HepG2 (cell line): ENCODE results near the gene TTLL12. TPM values are rescaled to one million over a fixed set of nuclear protein-coding genes. Genes with fewer than 3 reads are reported as not detected.

Experiments
- ATAC-seq: fragments of 200-7000 bp; cut with Tn5 transposase; 3 replicates; pipeline ENCODE4 v1.9.1; 2020; ENCODE audit warnings: mild to moderate bottlenecking, moderate library complexity
- BruUV-seq: library from RNA; stranded (reverse); fragments of 400-500 nt; replicated peaks from 2 replicates; lab custom pipeline; 2021; lab: Mats Ljungman, UMichigan
- CTCF ChIA-PET: fragments of 300-600 bp; formaldehyde crosslinking; extraction: SDS; loops from one replicate; lab custom pipeline; 2021; ENCODE audit warnings: low total read pairs, inconsistent platforms, low intra/inter-chr PET ratio; lab: Yijun Ruan, JAX
- POLR2A ChIA-PET: fragments of 350-600 bp; sonication (Branson Sonifier 250); formaldehyde crosslinking; loops from one replicate; lab custom pipeline; 2020; ENCODE audit warnings: antibody characterized with exemption, inconsistent platforms; lab: Yijun Ruan, JAX
- DNase-seq: peaks from one replicate; pipeline ENCODE4 v3.0.0-alpha.2; 2015; ENCODE audit warnings: low spot score
- FAIRE-seq: peaks from 3 replicates; lab custom pipeline; 2011; peaks lifted over from hg19 to GRCh38; lab: Jason Lieb, UNC
- H2AFZ ChIP-seq: one replicate; pipeline ENCODE4 v1.6.1; 2011; ENCODE audit warnings: low read length, inconsistent platforms
- H3K27ac ChIP-seq: fragments of 300-600 bp; 3 replicates; pipeline ENCODE4 v1.8.0; 2011; ENCODE audit warnings: mixed run types, mild to moderate bottlenecking, mixed read lengths, low read length, inconsistent platforms; ENCODE audit not compliant: insufficient read depth; ENCODE audit errors: extremely low read length
- H3K27me3 ChIP-seq, 2 experiments: fragments of 200-600 bp in 1 of 2; 2 replicates in 1 of 2; 3 replicates in 1 of 2; pipeline versions ENCODE4 v1.6.0 to v1.8.0; 2011; ENCODE audit warnings: low read length in 2 of 2, mild to moderate bottlenecking in 2 of 2, moderate library complexity in 2 of 2, inconsistent platforms in 1 of 2; ENCODE audit not compliant: insufficient read depth in 2 of 2, control insufficient read depth in 1 of 2
- H3K36me3 ChIP-seq, 2 experiments: fragments of 200-600 bp in 1 of 2; replicated peaks in 1 of 2; 2 replicates in 1 of 2; 3 replicates in 1 of 2; pipeline versions ENCODE4 v1.5.1 to v1.8.0; 2011; ENCODE audit warnings: low read length in 2 of 2, inconsistent platforms in 1 of 2; ENCODE audit not compliant: insufficient read depth in 2 of 2, control insufficient read depth in 1 of 2
- H3K4me1 ChIP-seq: 2 replicates; pipeline ENCODE4 v1.5.1; 2012; ENCODE audit warnings: low read length, inconsistent platforms; ENCODE audit not compliant: insufficient read depth
- H3K4me2 ChIP-seq: 2 replicates; pipeline ENCODE4 v1.6.0; 2011; ENCODE audit warnings: low read depth, low read length, inconsistent platforms
- H3K4me3 ChIP-seq, 3 experiments: fragments of 200-600 bp in 1 of 3; sonication (generic), shearing (Covaris generic) in 1 of 3; replicated peaks in 1 of 3; 2 replicates each; pipeline ENCODE4 v1.5.1; 2011 to 2016; ENCODE audit warnings: low read length in 3 of 3, inconsistent platforms in 2 of 3, low read depth in 2 of 3, mild to moderate bottlenecking in 2 of 3, control low read depth in 1 of 3, mixed read lengths in 1 of 3; ENCODE audit not compliant: insufficient read depth in 1 of 3
- H3K79me2 ChIP-seq: one replicate; pipeline ENCODE4 v1.6.1; 2011; ENCODE audit warnings: low read length, inconsistent platforms; ENCODE audit not compliant: insufficient read depth
- H3K9ac ChIP-seq: 2 replicates; pipeline ENCODE4 v1.6.0; 2011; ENCODE audit warnings: mild to moderate bottlenecking, low read depth, low read length, inconsistent platforms; ENCODE audit not compliant: insufficient read depth
- H3K9me3 ChIP-seq: 2 replicates; pipeline ENCODE4 v1.5.1; 2012; ENCODE audit warnings: mild to moderate bottlenecking, low read length
- H4K20me1 ChIP-seq: 2 replicates; pipeline ENCODE4 v1.6.0; 2011; ENCODE audit warnings: inconsistent platforms, mild to moderate bottlenecking, low read length, moderate library complexity; ENCODE audit not compliant: insufficient read depth
- CCDC6 ChIP-seq: sonication (generic); formaldehyde crosslinking; IDR thresholded peaks from 2 replicates; pipeline ENCODE4 v1.8.1; 2022; ENCODE audit warnings: mild to moderate bottlenecking, missing genetic modification reagents, moderate library complexity
- GTF2F1 ChIP-seq: fragments of 150-350 bp; IDR thresholded peaks from 2 replicates; pipeline ENCODE4 v1.6.1; 2014; ENCODE audit warnings: low read length
- HIVEP1 ChIP-seq: sonication (generic); formaldehyde crosslinking; IDR thresholded peaks from 2 replicates; pipeline ENCODE4 v1.4.0; 2020; ENCODE audit warnings: mild to moderate bottlenecking, missing genetic modification reagents
- HNRNPK ChIP-seq: fragments of 200-400 bp; formaldehyde crosslinking; IDR thresholded peaks from 2 replicates; pipeline ENCODE4 v1.6.1; 2018; ENCODE audit warnings: low read length, low read depth, moderate library complexity, mild to moderate bottlenecking; ENCODE audit not compliant: poor library complexity, severe bottlenecking
- HOXA3 ChIP-seq: sonication (generic); formaldehyde crosslinking; IDR thresholded peaks from 2 replicates; pipeline ENCODE4 v1.5.0; 2020; ENCODE audit warnings: missing genetic modification reagents
- MAFF ChIP-seq: IDR thresholded peaks from 2 replicates; pipeline ENCODE4 v1.6.1; 2011; ENCODE audit warnings: low read depth, low read length, improper control_type of control experiment
- MTF2 ChIP-seq: sonication (generic); formaldehyde crosslinking; IDR thresholded peaks from 2 replicates; pipeline ENCODE4 v1.5.0; 2020; ENCODE audit warnings: missing genetic modification reagents, borderline replicate concordance
- RBM39 ChIP-seq: fragments of 200-400 bp; formaldehyde crosslinking; IDR thresholded peaks from one replicate; pipeline ENCODE4 v1.6.1; 2018; ENCODE audit warnings: antibody characterized with exemption, mild to moderate bottlenecking, low read depth, low read length; ENCODE audit not compliant: poor library complexity, severe bottlenecking
- REL ChIP-seq: sonication (generic); formaldehyde crosslinking; conservative IDR thresholded peaks from 2 replicates; pipeline ENCODE4 v1.8.0; 2022; ENCODE audit warnings: mild to moderate bottlenecking, missing genetic modification reagents, moderate library complexity
- SP5 ChIP-seq: IDR thresholded peaks from 2 replicates; pipeline ENCODE4 v1.6.1; 2016; ENCODE audit warnings: low read depth, borderline replicate concordance
- ZBTB42 ChIP-seq: sonication (generic); formaldehyde crosslinking; IDR thresholded peaks from 2 replicates; pipeline ENCODE4 v1.5.0; 2020; ENCODE audit warnings: mild to moderate bottlenecking, missing genetic modification reagents
- ZNF138 ChIP-seq: sonication (generic); formaldehyde crosslinking; IDR thresholded peaks from 2 replicates; pipeline ENCODE4 v1.5.0; 2020; ENCODE audit warnings: mild to moderate bottlenecking, low read depth, missing genetic modification reagents
- ZNF577 ChIP-seq: sonication (generic); formaldehyde crosslinking; IDR thresholded peaks from 2 replicates; pipeline ENCODE4 v1.4.0; 2020; ENCODE audit warnings: mild to moderate bottlenecking, low read depth, missing genetic modification reagents, borderline replicate concordance
- WGBS: methylation state at CpG from one replicate; pipeline ENCODE4 v1.1.6; 2017; ENCODE audit warnings: low lambda C conversion rate; 5-methylcytosine and 5-hydroxymethylcytosine counted together
- in situ Hi-C: cut with HindIII; loops from 2 replicates; pipeline ENCODE4 v1.10.0; 2017; ENCODE audit warnings: low pct_unique_long_range_greater_than_20kb; ENCODE audit not compliant: extremely low pct_ligation_motif_present
- intact Hi-C: fragments of 100-400 bp; cut with micrococcal nuclease; formaldehyde crosslinking; loops from one replicate; pipeline ENCODE4 v1.10.0; 2022; ENCODE audit not compliant: unreplicated experiment
- polyA plus RNA-seq, 8 experiments: library from polyadenylated mRNA; depleted of rRNA in 3 of 8; stranded (reverse) in 7 of 8; unstranded in 1 of 8; fragments of >200 nt; fragmentation: Illumina TruSeq in 4 of 8; extraction: Trizol in 4 of 8; gene quantifications; 2 replicates each; pipeline versions ENCODE4 v1.2.1 to v1.2.3, GENCODE V29; 2011 to 2016; ENCODE audit warnings: low read depth in 4 of 8, missing spikeins in 1 of 8, mixed read lengths in 1 of 8; ENCODE audit not compliant: insufficient read depth in 1 of 8
- total RNA-seq, 5 experiments: library from RNA; depleted of rRNA; stranded (reverse); fragments of >200 nt; fragmentation: Illumina TruSeq; extraction: Trizol; gene quantifications; 2 replicates each; pipeline ENCODE4 v1.2.3, GENCODE V29; 2016; ENCODE audit warnings: low read depth in 1 of 5
- TF ChIP-seq, protein P1 (sequence below): sonication (generic); formaldehyde crosslinking; IDR thresholded peaks from 2 replicates; pipeline ENCODE4 v1.4.0; 2020; ENCODE audit warnings: missing genetic modification reagents
- TF ChIP-seq, protein P2 (sequence below): sonication (generic); formaldehyde crosslinking; IDR thresholded peaks from 2 replicates; pipeline ENCODE4 v1.5.0; 2020; ENCODE audit warnings: mild to moderate bottlenecking, missing genetic modification reagents, borderline replicate concordance

The TTLL12 gene
- total and polyA plus RNA-seq, 2 of the 13 experiments (the other 11 are each of a cell fraction or from before 2014, with no cell fraction given): 11.9 to 38.1 TPM

DNA sequence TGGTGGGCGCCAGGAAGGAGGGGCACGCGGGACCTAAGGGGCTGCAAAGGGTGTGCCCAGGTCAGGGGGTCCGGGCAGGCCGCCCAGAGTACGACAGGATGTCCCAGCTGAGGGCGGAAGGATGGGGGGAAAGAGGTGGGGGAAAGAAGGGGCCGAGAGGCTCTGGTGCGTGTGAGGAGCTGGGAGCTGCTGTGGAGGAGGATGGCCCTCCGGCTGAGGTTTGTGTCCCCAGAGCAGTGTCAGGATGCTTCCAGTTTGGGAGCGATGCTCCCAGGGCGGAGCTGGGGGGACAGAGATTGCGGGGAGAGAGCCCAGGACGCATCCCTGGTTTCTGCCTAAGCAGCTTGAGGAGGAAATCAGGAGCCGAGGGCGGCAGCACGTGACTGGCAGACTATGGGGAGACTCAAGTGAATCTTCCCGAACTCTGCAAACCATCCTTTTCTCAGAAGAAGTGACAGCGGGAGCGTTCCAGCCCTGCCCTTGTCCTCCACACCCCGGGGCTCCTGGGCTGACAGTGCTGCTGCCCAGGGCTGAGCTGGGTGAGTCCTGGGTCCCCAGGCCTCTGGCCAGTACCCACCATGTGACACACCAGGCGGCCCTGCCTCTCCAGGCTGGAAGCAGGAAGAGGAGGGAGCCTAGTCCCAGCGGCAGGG lies 19.7 kb upstream of the TTLL12 start:
- ATAC-seq: no peak
- intact Hi-C loops: no loop called here
- CTCF ChIA-PET: no interaction called here

More for the DNA sequence above, 19.7 kb upstream of the TTLL12 start:
- Histone ChIP-seq H2AFZ (no peak overlapping the region), H4K20me1 (no peaks in the 10 kb centered on the region), H3K36me3 (no peaks in the 10 kb centered on the region), H3K9ac (no peak overlapping the region), H3K4me1 (peaks cover 15% of the 10 kb centered on the region), H3K9me3 (no peaks in the 10 kb centered on the region), H3K4me3 (no peak overlapping the region), H3K79me2 (no peaks in the 10 kb centered on the region), H3K27ac (no peak overlapping the region), H3K27me3 (peaks cover 7 to 53% of the 10 kb centered on the region in 2 experiments), H3K4me2 (no peak overlapping the region)
- no peak for DNase-seq
- POLR2A ChIA-PET: interaction anchor here (1.7 kb wide), 1 partner anchor 19 kb away, joined by 5 read pairs; the partner anchor contains the start of gene TTLL12
- WGBS: 21% methylated on average over 14 of the region's 23 CpGs
- in situ Hi-C loops: no loop called here
- no TSS peak for BruUV-seq
- no peak for FAIRE-seq
- TF ChIP-seq ZBTB42 (CRISPR knock-in tag) (no peak), GTF2F1 (no peak), REL (CRISPR knock-in tag) (no peak), ZNF138 (CRISPR knock-in tag) (no peak), RBM39 (no peak), HIVEP1 (CRISPR knock-in tag) (no peak), HNRNPK (no peak), SP5 (no peak), MTF2 (no peak), CCDC6 (CRISPR knock-in tag) (no peak), HOXA3 (CRISPR knock-in tag) (no peak), MAFF (no peak), ZNF577 (CRISPR knock-in tag) (no peak)
- TF ChIP-seq, protein P1, sequence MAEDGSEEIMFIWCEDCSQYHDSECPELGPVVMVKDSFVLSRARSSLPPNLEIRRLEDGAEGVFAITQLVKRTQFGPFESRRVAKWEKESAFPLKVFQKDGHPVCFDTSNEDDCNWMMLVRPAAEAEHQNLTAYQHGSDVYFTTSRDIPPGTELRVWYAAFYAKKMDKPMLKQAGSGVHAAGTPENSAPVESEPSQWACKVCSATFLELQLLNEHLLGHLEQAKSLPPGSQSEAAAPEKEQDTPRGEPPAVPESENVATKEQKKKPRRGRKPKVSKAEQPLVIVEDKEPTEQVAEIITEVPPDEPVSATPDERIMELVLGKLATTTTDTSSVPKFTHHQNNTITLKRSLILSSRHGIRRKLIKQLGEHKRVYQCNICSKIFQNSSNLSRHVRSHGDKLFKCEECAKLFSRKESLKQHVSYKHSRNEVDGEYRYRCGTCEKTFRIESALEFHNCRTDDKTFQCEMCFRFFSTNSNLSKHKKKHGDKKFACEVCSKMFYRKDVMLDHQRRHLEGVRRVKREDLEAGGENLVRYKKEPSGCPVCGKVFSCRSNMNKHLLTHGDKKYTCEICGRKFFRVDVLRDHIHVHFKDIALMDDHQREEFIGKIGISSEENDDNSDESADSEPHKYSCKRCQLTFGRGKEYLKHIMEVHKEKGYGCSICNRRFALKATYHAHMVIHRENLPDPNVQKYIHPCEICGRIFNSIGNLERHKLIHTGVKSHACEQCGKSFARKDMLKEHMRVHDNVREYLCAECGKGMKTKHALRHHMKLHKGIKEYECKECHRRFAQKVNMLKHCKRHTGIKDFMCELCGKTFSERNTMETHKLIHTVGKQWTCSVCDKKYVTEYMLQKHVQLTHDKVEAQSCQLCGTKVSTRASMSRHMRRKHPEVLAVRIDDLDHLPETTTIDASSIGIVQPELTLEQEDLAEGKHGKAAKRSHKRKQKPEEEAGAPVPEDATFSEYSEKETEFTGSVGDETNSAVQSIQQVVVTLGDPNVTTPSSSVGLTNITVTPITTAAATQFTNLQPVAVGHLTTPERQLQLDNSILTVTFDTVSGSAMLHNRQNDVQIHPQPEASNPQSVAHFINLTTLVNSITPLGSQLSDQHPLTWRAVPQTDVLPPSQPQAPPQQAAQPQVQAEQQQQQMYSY (CRISPR knock-in tag): no peak
- TF ChIP-seq, protein P2, sequence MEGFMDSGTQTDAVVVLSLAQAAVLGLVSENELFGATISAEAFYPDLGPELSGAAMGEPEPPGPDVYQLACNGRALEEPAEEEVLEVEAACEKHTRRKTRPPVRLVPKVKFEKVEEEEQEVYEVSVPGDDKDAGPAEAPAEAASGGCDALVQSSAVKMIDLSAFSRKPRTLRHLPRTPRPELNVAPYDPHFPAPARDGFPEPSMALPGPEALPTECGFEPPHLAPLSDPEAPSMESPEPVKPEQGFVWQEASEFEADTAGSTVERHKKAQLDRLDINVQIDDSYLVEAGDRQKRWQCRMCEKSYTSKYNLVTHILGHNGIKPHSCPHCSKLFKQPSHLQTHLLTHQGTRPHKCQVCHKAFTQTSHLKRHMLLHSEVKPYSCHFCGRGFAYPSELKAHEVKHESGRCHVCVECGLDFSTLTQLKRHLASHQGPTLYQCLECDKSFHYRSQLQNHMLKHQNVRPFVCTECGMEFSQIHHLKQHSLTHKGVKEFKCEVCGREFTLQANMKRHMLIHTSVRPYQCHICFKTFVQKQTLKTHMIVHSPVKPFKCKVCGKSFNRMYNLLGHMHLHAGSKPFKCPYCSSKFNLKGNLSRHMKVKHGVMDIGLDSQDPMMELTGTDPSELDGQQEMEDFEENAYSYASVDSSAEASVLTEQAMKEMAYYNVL: no peak
